GM19463 (cell line): ENCODE data around the gene SAMD5.

Experiments
- ATAC-seq: cut with Tn5 transposase; IDR thresholded peaks from one replicate; pipeline ENCODE4 v1.9.1; 2021; ENCODE audit warnings: mild to moderate bottlenecking, moderate library complexity; ENCODE audit not compliant: unreplicated experiment

SAMD5 gene

GRCh38 chr6:147508042-147508865, at the start of gene SAMD5:
TSS of gene SAMD5 (plus strand) at chr6:147508690. CDS start at chr6:147508929, 239 bp downstream.
- peak; percentile 56 for ATAC-seq

GRCh38 chr6:147459780-147460179, 48.7 kb upstream of the SAMD5 start:
- no peak for ATAC-seq

GRCh38 chr6:147463651-147464050, 44.8 kb upstream of the SAMD5 start:
- ATAC-seq: no peak

- ATAC-seq: no peak
Observed at GRCh38 chr6:147467428-147467827, 41.1 kb upstream of the SAMD5 start.

GRCh38 chr6:147467886-147468285, 40.6 kb upstream of the SAMD5 start:
- ATAC-seq: no peak

- no peak for ATAC-seq
Observed at GRCh38 chr6:147468634-147469033, 39.9 kb upstream of the SAMD5 start.

GRCh38 chr6:147479857-147480256, 28.6 kb upstream of the SAMD5 start:
- no peak for ATAC-seq

- ATAC-seq: no peak
Observed at GRCh38 chr6:147486683-147487082, 21.8 kb upstream of the SAMD5 start.

- no peak for ATAC-seq
Observed at GRCh38 chr6:147497472-147497871, 11.0 kb upstream of the SAMD5 start.

- ATAC-seq: no peak
Observed at GRCh38 chr6:147503587-147503986, 4.9 kb upstream of the SAMD5 start.

- no peak for ATAC-seq
Observed at GRCh38 chr6:147504848-147505247, 3.6 kb upstream of the SAMD5 start.

- ATAC-seq: peak; percentile 27
Observed at GRCh38 chr6:147506704-147507114, 1.8 kb upstream of the SAMD5 start.

GRCh38 chr6:147507162-147508041, 1.1 kb upstream of the SAMD5 start:
- ATAC-seq: no peak

- peak; percentile 13 for ATAC-seq
Observed at GRCh38 chr6:147508866-147509608, 547 bp downstream of the SAMD5 start.

- ATAC-seq: peak; percentile 43
Observed at GRCh38 chr6:147509891-147510290, 1.4 kb downstream of the SAMD5 start.

- ATAC-seq: no peak
Observed at GRCh38 chr6:147510929-147511590, 2.6 kb downstream of the SAMD5 start.

GRCh38 chr6:147514831-147515230, 6.3 kb downstream of the SAMD5 start:
- no peak for ATAC-seq

GRCh38 chr6:147515327-147515726, 6.8 kb downstream of the SAMD5 start:
- ATAC-seq: no peak

GRCh38 chr6:147522597-147522996, 14.1 kb downstream of the SAMD5 start:
- no peak for ATAC-seq

GRCh38 chr6:147525519-147526209, 17.2 kb downstream of the SAMD5 start:
- ATAC-seq: no peak
